OCI-LY1 (cell line): ENCODE data around the gene BCLAF3.

Source experiments
- CTCF ChIP-seq: fragments of 200-600 bp; sonication (generic), shearing (Covaris generic); IDR thresholded peaks from 2 replicates; pipeline ENCODE4 v1.5.1; 2017; ENCODE audit warnings: mild to moderate bottlenecking, antibody characterized with exemption, low read length, moderate library complexity, mixed read lengths
- EZH2 ChIP-seq: fragments of 200-600 bp; sonication (generic), shearing (Covaris generic); IDR thresholded peaks from 2 replicates; pipeline ENCODE4 v1.8.0; 2017; ENCODE audit warnings: borderline replicate concordance, mixed run types, mild to moderate bottlenecking, antibody characterized with exemption, low read length, moderate library complexity, mixed read lengths

GRCh38 chrX:19954335-19955096, 36.3 kb downstream of the BCLAF3 start:
- TF ChIP-seq CTCF (no peak), EZH2 (no peak)
